DND-41 (cell line): Measurements from ENCODE around the gene GJB6.

ENCODE experiments used
- ATAC-seq: fragments of 200-7000 bp; cut with Tn5 transposase; 3 replicates; pipeline ENCODE4 v1.9.1; 2021; ENCODE audit warnings: low read depth; ENCODE audit not compliant: insufficient read depth
- DNase-seq: peaks from one replicate; pipeline ENCODE4 v3.0.0-alpha.2; 2020
- H2AFZ ChIP-seq: 2 replicates; pipeline ENCODE4 v1.6.0; 2012; ENCODE audit warnings: low read depth, low read length
- H3K27ac ChIP-seq: 2 replicates; pipeline ENCODE4 v1.5.1; 2012; ENCODE audit warnings: low read length, inconsistent platforms
- H3K27me3 ChIP-seq: fragments of 200-600 bp; sonication (generic); 2 replicates; pipeline ENCODE4 v1.6.0; 2012; ENCODE audit warnings: low read length, mild to moderate bottlenecking, inconsistent platforms; ENCODE audit not compliant: insufficient read depth, poor library complexity
- H3K36me3 ChIP-seq: 2 replicates; pipeline ENCODE4 v1.5.1; 2012; ENCODE audit warnings: low read length, inconsistent platforms; ENCODE audit not compliant: insufficient read depth
- H3K4me1 ChIP-seq: 2 replicates; pipeline ENCODE4 v1.5.1; 2012; ENCODE audit warnings: mild to moderate bottlenecking, low read length; ENCODE audit not compliant: insufficient read depth
- H3K4me2 ChIP-seq: 2 replicates; pipeline ENCODE4 v1.6.0; 2012; ENCODE audit warnings: mild to moderate bottlenecking, moderate library complexity, low read length, inconsistent platforms; ENCODE audit not compliant: insufficient read depth
- H3K4me3 ChIP-seq, 2 experiments: fragments of 200-600 bp in 1 of 2; shearing (Covaris generic) in 1 of 2; 2 replicates each; pipeline ENCODE4 v1.5.1; 2012 to 2016; ENCODE audit warnings: inconsistent platforms in 2 of 2, low read length in 2 of 2, mild to moderate bottlenecking in 2 of 2, low read depth in 1 of 2, moderate library complexity in 1 of 2
- H3K79me2 ChIP-seq: 2 replicates; pipeline ENCODE4 v1.6.0; 2012; ENCODE audit warnings: low read length, inconsistent platforms; ENCODE audit not compliant: insufficient read depth
- H3K9ac ChIP-seq: 2 replicates; pipeline ENCODE4 v1.6.0; 2012; ENCODE audit warnings: low read depth, mild to moderate bottlenecking, inconsistent platforms, low read length, moderate library complexity
- H3K9me3 ChIP-seq: 2 replicates; pipeline ENCODE4 v1.5.1; 2012; ENCODE audit warnings: low read length, moderate library complexity, mild to moderate bottlenecking, inconsistent platforms; ENCODE audit not compliant: insufficient read depth, severe bottlenecking
- H4K20me1 ChIP-seq: 2 replicates; pipeline ENCODE4 v1.6.0; 2012; ENCODE audit warnings: low read length; ENCODE audit not compliant: insufficient read depth
- EZH2 ChIP-seq: IDR thresholded peaks from 3 replicates; pipeline ENCODE4 v1.6.1; 2012; ENCODE audit warnings: borderline replicate concordance, low read depth, mild to moderate bottlenecking, moderate library complexity, low read length, inconsistent platforms; ENCODE audit not compliant: severe bottlenecking
- TF ChIP-seq, protein P1 (sequence below): IDR thresholded peaks from 2 replicates; pipeline ENCODE4 v1.5.1; 2012; ENCODE audit warnings: borderline replicate concordance, low read length, moderate library complexity, mild to moderate bottlenecking; ENCODE audit not compliant: poor library complexity, severe bottlenecking; ENCODE audit errors: extremely low read depth

Gene GJB6

DNA sequence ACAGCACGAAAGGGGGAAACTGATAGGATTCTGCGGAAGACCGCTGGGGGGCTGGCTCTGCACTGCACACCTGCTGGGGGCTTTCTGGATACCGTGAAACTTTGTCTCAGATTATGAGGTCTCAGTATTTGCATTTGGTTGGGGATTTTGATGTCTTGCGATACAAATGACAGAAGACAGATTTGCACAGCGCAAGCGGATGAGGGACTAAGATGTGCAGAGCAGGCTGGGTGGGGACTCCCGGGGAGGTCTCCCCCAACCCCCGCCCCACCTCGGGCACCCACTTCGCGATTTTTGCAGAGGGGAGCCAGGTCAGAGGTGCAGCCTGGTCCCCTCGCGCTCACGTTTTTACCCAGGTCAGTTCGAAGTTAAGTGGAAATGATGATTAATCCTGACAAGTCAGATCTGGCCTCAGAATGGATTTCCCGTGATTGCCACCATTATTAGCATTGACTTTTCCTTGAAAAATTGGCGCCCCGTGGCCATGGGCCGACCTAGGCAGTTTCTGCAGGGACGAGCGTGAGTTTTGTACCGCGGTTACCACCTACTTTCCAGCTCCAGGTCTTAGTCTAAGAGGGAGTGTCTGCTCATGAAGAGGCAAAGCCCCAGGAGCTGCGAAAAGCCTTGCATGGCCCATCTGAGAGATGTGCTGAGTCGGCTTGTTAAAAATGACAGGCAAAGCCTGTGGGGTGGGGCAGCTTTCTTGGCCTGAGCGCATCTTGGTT lies 38.0 kb downstream of the GJB6 start:
- H3K4me1 ChIP-seq, result peaks cover 11% of the 10 kb centered on the region
- H3K4me2 ChIP-seq, result peak overlapping the region; percentile 53
- H3K9me3 ChIP-seq, result no peaks in the 10 kb centered on the region
- peaks cover 52% of the 10 kb centered on the region for H3K27me3 ChIP-seq
- H3K27ac ChIP-seq, result no peak overlapping the region
- no peaks in the 10 kb centered on the region for H3K36me3 ChIP-seq
- 0 out of 3 replicates have a peak, but pooled peaks have one; percentile 10 for ATAC-seq
- no peak overlapping the region for H3K9ac ChIP-seq
- no peak overlapping the region for H3K4me3 ChIP-seq
- H4K20me1 ChIP-seq, result no peaks in the 10 kb centered on the region; the same call in 1 of the 2 replicates
- DNase-seq, result no peak
- no peak for TF ChIP-seq EZH2
- TF ChIP-seq, protein P1, sequence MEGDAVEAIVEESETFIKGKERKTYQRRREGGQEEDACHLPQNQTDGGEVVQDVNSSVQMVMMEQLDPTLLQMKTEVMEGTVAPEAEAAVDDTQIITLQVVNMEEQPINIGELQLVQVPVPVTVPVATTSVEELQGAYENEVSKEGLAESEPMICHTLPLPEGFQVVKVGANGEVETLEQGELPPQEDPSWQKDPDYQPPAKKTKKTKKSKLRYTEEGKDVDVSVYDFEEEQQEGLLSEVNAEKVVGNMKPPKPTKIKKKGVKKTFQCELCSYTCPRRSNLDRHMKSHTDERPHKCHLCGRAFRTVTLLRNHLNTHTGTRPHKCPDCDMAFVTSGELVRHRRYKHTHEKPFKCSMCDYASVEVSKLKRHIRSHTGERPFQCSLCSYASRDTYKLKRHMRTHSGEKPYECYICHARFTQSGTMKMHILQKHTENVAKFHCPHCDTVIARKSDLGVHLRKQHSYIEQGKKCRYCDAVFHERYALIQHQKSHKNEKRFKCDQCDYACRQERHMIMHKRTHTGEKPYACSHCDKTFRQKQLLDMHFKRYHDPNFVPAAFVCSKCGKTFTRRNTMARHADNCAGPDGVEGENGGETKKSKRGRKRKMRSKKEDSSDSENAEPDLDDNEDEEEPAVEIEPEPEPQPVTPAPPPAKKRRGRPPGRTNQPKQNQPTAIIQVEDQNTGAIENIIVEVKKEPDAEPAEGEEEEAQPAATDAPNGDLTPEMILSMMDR, result no peak
- no peak overlapping the region for H2AFZ ChIP-seq
- H3K79me2 ChIP-seq, result no peaks in the 10 kb centered on the region

DNA sequence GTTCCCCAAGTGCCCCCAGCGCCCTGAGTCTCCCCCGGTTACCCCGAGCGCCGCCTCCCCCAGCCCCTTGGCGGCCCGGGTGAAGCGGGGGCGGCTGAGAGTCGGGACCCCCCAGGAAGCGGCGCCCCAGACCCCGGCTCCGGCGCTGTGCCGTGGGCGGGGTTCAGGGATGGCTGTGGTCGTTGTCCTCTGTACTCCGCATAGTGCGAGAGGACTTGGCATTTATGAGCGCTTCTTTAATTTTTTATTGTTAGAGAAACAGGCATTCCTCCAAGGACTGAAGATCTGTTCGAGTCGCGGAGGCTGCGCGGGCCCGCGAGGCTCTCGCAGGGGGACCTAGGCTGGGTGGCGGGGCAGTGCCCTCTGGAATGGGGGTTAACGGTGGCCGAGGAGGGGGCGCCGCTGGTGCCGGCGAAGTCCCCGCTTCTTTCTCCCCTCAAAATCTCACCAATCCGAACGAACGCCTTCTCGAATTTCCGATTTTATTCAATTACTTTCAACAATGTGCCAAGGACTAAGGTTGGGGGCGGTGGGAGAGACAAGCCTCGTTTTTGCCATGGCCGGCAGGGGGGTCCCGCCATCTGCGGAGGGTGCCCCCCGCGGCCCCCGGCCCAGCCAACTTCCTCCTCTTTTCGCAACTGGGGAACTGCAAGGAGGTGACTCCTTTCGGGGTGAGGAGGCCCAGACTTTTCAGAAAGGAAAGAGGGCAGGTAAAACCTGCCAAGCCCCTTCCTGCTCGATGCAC lies 38.8 kb downstream of the GJB6 start:
- Histone ChIP-seq H3K79me2 (no peaks in the 10 kb centered on the region), H3K9me3 (no peaks in the 10 kb centered on the region), H2AFZ (no peak overlapping the region), H3K4me3 (peak overlapping the region in 1 of 2 experiments; percentile 19; a peak in 2 of 4 replicates), H3K4me1 (peaks cover 11% of the 10 kb centered on the region), H3K27me3 (peaks cover 52% of the 10 kb centered on the region), H4K20me1 (no peaks in the 10 kb centered on the region; the same call in 1 of the 2 replicates), H3K27ac (no peak overlapping the region), H3K4me2 (peak overlapping the region; percentile 53), H3K9ac (no peak overlapping the region), H3K36me3 (no peaks in the 10 kb centered on the region)
- DNase-seq (no peak), ATAC-seq (peak; percentile 57)
- peak; percentile 64 for TF ChIP-seq EZH2
- TF ChIP-seq, protein P1, result no peak

DNA sequence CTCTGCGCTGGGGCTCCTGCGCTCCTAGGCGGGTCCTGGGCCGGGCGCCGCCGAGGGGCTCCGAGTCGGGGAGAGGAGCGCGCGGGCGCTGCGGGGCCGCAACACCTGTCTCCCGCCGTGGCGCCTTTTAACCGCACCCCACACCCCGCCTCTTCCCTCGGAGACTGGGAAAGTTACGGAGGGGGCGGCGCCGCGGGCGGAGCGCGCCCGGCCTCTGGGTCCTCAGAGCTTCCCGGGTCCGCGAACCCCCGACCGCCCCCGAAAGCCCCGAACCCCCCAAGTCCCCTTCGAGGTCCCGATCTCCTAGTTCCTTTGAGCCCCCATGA lies 39.3 kb downstream of the GJB6 start, which contains the start of gene GJB2:
Gene GJB2 (minus strand): TSS at position 103 of the 326 bp plus-strand sequence. CDS start 3,357 bp downstream, outside the sequence.
- H3K4me2 ChIP-seq, result peak within 1 kb of the TSS; percentile 53
- no peaks in the 10 kb centered on the region for H3K79me2 ChIP-seq
- peak within 1 kb of the TSS in 1 of 2 experiments; percentile 19; a peak in 2 of 4 replicates for H3K4me3 ChIP-seq
- peaks cover 11% of the 10 kb centered on the region for H3K4me1 ChIP-seq
- H3K9me3 ChIP-seq, result no peaks in the 10 kb centered on the region
- H3K27me3 ChIP-seq, result peaks cover 52% of the 10 kb centered on the region
- H2AFZ ChIP-seq, result no peak within 1 kb of the TSS
- ATAC-seq (peak; percentile 54), DNase-seq (peak; percentile 25)
- no peak for TF ChIP-seq EZH2
- TF ChIP-seq, protein P1, result no peak
- no peak within 1 kb of the TSS for H3K9ac ChIP-seq
- H3K36me3 ChIP-seq, result no peaks in the 10 kb centered on the region
- no peaks in the 10 kb centered on the region; the same call in 1 of the 2 replicates for H4K20me1 ChIP-seq
- no peak within 1 kb of the TSS for H3K27ac ChIP-seq
